GM19372 (cell line): ENCODE data around the gene AGRN.
"Not testable (repeated sequence)": the region's sequence is repeated elsewhere in the genome, so short reads cannot be mapped to it uniquely, and the experiment has no call there.

Source experiments
- ATAC-seq: cut with Tn5 transposase; IDR thresholded peaks from one replicate; pipeline ENCODE4 v1.9.1; 2021; ENCODE audit warnings: mild to moderate bottlenecking, low read depth, moderate library complexity; ENCODE audit not compliant: unreplicated experiment

The AGRN gene

DNA sequence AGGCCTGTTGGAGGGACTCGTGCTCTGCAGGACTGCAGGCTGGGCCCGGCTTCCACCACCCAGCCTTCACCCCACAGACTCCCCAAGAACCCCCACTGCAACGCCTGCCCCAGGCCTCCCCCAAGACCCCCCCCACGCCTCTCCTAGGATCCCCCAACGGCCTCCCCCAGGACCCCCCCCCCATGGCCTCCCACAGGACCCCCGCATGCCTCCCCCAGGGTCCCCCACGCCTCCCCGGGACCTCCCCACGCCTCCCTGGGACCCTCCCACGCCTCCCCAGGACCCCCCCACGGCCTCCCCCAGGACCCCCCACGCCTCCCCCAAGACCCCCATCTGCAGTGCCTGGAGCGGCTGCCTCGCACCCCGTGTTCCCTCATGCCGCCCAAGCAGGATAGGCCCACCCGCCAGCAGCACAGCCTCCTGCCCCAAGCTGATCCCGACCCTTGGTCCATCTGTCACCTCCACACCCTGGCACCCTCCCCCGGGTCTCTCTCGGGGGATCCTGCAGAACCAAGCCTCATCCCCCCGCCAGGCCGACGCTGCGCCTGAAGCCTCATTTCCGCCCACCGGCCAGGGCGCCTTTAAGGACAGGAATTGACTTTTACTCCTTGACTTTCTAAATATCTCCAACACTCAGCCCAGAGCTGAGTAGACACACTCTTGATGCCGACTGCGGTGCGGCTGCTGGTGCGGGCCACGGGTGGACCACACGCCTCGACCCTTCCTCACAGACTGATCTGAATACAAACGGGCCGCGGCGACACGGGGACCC lies 68.3 kb downstream of the AGRN start:
- ATAC-seq: no peak

DNA sequence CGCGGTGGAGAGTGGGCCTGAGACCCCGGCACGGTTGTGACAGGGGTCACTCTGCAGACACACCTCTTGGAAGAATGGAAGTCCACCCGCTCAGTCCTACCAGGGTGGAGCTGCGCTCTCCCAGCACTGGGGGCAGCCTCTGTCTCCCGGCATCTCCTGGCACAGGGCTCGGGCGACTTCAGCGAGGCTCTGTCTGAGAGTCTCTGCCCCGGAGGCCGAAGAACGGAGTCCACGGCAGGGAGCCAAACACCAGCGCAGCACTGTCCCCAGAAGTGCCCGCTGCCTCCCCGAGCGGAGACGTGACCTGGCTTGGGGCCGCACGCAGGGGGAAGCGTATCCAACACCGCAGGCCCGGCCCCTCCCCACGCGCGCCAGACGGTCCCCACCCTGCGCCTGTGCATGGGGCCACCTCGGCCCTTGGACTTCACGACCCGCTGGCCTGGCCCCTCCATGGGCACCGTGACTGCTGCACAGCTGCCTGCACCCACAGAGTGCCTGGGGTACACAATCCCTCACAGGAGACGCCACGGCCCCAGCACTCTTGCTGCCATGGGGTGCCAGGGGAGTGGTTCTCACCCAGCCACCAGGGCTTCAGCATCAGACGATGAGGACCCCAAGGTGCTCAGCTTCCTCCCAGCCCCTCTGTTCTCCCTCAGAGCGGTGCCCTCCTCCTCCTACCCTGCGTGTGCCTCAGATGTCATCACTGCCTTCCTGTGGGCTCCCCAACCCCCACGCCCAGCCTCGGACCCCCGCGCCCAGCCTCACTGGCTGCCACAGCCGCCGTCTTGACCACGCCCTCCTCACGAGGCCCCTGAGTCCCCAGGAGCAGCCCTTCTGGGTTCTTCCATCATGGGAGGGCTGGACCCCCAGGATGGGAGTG lies 69.1 kb downstream of the AGRN start:
- no peak for ATAC-seq

GRCh38 chr1:1089731-1090423 lies 70.0 kb downstream of the AGRN start:
- no peak for ATAC-seq

- no peak for ATAC-seq
Measured at GRCh38 chr1:1090424-1091343, 70.8 kb downstream of the AGRN start.

DNA sequence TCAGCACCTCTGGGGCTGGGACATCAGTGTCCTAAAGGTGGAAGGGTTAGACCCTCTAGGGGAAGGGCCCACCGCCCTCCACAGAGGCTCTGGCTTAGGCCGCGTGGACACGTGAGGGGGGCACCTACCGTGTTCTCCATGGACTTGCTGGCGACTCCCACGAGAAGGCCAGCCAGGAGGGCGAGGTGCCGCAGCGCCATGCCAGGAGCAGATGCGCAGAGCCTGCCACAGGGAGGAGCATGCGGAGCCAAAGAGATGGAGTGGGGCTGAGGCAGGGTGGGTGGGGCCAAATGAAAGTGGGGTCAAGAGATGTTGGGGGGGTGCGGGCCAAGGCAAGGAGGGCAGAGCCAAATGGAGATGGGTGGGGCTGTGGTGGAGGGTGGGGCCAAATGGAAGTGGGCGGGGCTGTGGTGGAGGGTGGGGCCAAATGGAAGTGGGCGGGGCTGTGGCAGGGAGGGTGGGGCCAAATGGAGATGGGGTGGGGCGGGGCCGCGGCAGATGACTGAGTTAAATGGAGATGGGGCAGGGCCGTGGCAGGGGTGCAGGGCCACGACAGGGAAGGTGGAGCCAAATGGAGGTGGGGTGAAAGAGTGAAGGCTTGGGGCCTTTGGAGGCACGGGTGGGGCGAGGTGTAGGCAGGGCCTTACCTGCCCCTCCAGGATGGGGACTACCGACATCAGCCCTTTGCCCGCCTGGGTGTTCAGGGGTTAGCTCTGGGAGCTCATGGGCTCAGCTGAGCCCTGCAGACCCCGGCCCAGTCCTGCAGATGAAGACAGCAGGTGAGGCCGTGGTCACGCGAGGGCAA lies 71.6 kb downstream of the AGRN start:
- no peak for ATAC-seq

DNA sequence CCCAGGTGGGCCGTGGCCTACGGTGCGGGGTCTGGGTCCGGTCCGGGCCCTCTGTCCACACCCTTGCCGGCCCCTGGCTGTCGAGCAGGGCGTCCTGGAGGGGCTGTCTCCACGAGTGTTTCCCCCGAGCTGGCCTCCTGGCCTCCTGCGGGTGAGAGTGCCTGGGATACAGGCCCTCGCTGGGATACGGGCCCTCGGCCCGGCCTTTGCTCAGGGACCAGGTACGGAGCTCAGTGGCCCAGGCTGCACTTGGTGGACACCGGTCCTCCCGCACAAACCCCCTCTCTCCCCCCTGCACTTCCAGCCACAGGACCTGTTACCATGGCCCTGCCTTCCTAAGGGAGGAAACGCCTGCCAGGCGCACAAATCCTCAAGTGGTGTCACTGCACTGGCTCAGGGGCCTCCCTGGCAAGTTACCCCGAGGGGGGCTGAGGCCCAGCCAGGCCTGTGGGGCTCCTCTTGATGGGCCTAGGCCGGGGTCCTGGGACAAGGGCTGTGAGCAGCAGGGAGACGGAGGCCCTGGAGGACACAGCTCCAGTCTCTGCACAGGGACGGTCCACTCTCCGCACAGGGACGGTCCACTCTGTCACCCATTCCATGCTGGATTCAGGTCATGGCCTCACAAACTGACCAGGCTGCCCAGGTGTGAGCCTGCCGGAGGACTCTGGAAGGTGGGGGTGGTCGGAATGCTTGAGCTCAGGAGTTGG lies 72.4 kb downstream of the AGRN start:
- no peak for ATAC-seq

DNA sequence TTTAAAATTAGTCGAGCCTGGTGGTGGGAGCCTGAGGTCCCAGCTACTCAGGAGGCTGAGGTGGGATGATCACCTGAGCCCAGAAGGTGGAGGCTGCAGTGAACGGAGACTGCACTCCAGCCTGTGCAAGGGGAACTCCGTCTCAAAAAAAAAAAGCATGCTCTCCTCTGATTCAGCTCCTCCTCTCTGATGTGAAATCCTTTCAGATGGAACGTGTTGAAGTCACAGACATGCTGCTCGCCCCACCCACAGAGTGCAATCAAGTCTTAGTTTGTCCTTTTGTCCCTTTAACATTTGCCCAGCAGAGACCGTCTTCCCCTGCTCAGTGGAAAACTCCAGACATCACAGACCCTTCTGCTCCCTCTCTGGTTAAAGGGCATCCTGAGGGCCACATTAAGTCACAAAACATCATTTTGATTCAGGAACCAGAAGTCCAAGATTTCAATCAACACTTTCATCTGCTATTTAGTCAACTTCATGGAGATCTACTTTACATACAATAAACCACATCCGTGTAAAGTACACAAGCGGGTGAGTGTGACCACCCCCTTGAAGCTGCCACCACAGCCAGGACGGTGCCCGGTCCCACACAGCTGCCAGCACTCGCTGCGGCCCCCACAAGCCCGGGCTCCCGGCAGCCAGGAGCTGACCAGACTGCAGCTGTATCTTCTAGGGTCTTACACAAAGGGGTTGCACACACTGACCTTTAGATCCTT lies 73.1 kb downstream of the AGRN start:
- no peak for ATAC-seq

GRCh38 chr1:1093610-1093943 lies 73.7 kb downstream of the AGRN start:
- ATAC-seq: no peak

GRCh38 chr1:1094981-1095380 lies 75.1 kb downstream of the AGRN start:
- no peak for ATAC-seq

DNA sequence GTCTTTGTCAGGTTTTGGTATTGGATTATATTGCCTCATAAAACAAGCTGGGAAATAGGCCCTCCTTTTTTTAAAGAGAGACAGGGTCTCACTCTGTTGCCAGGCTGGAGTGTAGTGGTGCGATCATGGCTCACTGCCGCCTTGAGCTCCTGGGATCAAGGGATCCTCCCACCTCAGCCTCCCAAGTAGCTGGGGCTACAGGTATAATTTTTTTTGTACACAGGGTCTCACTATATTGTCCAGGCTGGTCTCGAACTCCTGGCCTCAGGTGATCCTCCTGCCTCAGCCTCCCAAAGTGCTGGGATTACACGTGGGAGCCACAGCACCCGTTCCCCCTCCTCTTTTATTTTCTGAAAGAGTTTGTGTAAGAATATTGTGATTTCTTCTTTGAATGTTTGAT lies 76.2 kb downstream of the AGRN start:
- not testable (repeated sequence) for ATAC-seq

DNA sequence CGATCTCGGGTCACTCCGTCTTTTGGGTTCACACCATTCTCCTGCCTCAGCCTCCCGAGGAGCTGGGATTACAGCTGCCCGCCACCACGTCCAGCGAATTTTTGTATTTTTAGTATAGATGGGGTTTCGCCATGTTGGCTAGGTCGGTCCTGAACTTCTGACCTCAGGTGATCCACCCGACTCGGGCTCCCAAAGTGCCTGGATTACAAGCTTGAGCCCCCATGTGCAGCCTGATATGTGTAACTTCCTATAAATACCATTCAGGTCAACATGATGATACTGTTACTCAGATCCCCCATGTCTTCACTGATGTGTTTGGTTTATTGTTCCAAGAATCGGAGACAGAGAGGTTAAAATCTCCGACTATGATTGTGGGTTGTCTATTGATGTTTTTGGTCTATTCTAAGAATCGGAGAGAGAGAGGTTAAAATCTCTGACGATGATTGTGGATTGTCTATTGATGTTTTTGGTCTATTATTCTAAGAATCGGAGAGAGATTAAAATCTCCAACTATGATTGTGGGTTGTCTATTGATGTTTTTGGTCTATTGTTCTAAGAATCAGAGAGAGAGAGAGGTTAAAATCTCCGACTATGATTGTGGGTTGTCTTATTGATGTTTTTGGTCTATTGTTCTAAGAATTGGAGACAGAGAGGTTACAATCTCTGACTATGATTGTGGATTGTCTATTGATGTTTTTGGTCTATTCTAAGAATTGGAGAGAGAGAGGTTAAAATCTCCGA lies 78.9 kb downstream of the AGRN start:
- ATAC-seq: no peak

GRCh38 chr1:1099506-1100183 lies 79.7 kb downstream of the AGRN start:
- no peak for ATAC-seq

DNA sequence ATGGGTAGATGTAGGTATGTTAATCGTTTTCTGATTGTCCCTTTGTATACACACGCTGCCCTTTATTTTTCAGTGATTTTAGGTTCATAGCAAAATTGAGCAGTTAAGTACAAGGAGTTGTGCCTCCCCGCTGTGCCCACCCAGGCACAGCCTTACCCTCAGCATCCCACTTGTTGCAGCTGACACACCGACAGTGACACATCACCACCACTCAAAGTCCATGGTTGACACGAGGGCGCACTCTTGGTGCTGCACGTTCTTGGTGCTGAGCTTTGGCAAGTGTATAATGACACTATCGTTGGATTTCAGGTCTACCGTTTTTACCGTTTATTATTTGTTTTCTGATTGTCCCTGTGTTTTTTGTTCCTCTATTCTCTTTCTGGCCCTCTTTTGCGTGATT lies 80.4 kb downstream of the AGRN start:
- no peak for ATAC-seq

DNA sequence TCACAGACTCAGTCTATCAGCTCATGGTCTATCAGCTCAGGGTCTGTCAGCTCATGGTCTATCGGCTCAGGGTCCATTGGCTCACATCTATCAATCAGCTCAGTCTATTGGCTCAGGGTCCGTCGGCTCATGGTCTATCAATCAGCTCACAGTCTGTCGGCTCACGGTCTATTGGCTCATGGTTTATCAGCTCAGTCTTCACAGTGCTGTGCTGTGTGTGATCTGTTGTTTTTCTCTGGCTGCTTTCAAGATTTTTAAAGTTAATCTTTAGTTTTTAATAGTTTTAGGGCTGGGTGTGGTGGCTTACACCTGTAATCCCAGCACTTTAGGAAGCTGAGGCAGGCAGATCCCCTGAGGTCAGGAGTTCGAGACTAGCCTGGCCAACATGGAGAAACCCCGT lies 81.6 kb downstream of the AGRN start:
- ATAC-seq: no peak

DNA sequence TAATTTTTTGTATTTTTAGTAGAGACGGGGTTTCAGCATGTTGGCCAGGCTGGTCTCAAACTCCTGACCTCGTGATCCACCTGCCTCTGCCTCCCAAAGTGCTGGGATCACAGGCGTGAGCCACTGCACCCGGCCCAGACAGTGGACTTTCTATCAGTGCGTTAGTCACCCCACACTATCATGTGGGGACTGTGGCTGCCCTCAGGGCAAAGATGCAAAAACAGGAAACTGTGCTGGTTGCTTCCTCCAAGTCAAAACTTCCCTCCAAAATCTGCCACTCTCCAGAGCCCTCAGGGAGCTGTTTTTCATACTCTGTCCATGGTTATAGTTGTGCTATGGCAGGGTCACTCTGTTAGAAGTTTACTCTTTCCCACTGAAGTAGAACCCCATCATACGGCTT lies 84.2 kb downstream of the AGRN start:
- ATAC-seq: not testable (repeated sequence)
